Lower leg skin (tissue), 4 donors: ENCODE data around the gene TMEM222. TPM values are rescaled to one million over a fixed set of nuclear protein-coding genes. Genes with fewer than 3 reads are reported as not detected.

Experiments
- DNase-seq, 2 donors: peaks; one replicate each; pipeline ENCODE4 v3.0.0-alpha.2; 2019; ENCODE audit warnings: low spot score in 2 of 2
- H3K4me3 ChIP-seq: fragments of 200-600 bp; sonication (generic); 2 replicates; pipeline ENCODE4 v1.5.1; 2017; ENCODE audit warnings: mild to moderate bottlenecking, low read depth; ENCODE audit not compliant: poor library complexity, severe bottlenecking
- POLR2A ChIP-seq, 2 donors: fragments of 450-650 bp; IDR thresholded peaks; one replicate each; pipeline ENCODE4 v1.6.1; 2016 to 2017; ENCODE audit warnings: antibody characterized with exemption in 2 of 2, mild to moderate bottlenecking in 1 of 2, moderate library complexity in 1 of 2
- WGBS, 2 donors: methylation state at CpG; one replicate each; pipeline ENCODE4 v1.1.5; 2018; 5-methylcytosine and 5-hydroxymethylcytosine counted together
- intact Hi-C: fragments of 100-400 bp; cut with DNase I; formaldehyde crosslinking; loops from one replicate; pipeline ENCODE4 v1.15.0; 2023; ENCODE audit warnings: low total_unique reads
- total RNA-seq, 4 donors: library from RNA; depleted of rRNA; stranded (reverse); fragments of >200 nt; gene quantifications; one replicate each; pipeline ENCODE4 v1.1.0, GENCODE V29; 2016
- TF ChIP-seq, protein P1 (sequence below), 3 donors: fragments of 450-650 bp; IDR thresholded peaks; one replicate each; pipeline ENCODE4 v1.5.1; 2016; ENCODE audit warnings: antibody characterized with exemption in 3 of 3, mild to moderate bottlenecking in 3 of 3, moderate library complexity in 2 of 3

Gene TMEM222
- total RNA-seq, 4 donors from 2014 or later, result 24.3 to 35.2 (median 28.7) TPM

DNA sequence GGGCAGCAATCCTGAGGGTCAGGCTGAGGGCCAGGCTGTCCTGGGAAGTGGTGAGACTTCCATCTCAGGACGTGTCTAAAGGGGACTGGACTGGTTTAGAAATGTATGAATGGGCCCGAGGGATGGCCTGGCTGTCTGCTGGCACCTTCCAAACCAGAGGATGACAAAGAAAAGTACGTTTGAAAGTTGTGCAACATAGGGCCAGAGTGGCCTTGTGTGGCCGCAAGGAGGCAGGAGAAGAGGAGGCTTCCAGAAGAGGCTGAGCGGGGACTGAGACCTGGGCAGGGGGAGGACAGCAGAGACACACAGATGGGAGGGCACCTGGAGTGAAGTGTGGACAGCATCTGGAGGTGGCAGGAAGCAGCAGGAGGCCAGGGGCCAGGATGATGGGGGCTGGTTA is 17.2 kb downstream of the TMEM222 start:
- intact Hi-C loops, result loop anchor here (10.0 kb wide), 1 partner anchor 46 kb away; the partner anchor contains the start of gene CD164L2
- no peak for DNase-seq
- TF ChIP-seq, protein P1, sequence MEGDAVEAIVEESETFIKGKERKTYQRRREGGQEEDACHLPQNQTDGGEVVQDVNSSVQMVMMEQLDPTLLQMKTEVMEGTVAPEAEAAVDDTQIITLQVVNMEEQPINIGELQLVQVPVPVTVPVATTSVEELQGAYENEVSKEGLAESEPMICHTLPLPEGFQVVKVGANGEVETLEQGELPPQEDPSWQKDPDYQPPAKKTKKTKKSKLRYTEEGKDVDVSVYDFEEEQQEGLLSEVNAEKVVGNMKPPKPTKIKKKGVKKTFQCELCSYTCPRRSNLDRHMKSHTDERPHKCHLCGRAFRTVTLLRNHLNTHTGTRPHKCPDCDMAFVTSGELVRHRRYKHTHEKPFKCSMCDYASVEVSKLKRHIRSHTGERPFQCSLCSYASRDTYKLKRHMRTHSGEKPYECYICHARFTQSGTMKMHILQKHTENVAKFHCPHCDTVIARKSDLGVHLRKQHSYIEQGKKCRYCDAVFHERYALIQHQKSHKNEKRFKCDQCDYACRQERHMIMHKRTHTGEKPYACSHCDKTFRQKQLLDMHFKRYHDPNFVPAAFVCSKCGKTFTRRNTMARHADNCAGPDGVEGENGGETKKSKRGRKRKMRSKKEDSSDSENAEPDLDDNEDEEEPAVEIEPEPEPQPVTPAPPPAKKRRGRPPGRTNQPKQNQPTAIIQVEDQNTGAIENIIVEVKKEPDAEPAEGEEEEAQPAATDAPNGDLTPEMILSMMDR (IDR thresholded peaks at IDR 0.05), result no peak
- TF ChIP-seq POLR2A (IDR thresholded peaks at IDR 0.05), result no peak
- 59 to 61% methylated on average over 5 of the region's 5 CpGs for WGBS, 2 donors
- H3K4me3 ChIP-seq, result no peak overlapping the region

DNA sequence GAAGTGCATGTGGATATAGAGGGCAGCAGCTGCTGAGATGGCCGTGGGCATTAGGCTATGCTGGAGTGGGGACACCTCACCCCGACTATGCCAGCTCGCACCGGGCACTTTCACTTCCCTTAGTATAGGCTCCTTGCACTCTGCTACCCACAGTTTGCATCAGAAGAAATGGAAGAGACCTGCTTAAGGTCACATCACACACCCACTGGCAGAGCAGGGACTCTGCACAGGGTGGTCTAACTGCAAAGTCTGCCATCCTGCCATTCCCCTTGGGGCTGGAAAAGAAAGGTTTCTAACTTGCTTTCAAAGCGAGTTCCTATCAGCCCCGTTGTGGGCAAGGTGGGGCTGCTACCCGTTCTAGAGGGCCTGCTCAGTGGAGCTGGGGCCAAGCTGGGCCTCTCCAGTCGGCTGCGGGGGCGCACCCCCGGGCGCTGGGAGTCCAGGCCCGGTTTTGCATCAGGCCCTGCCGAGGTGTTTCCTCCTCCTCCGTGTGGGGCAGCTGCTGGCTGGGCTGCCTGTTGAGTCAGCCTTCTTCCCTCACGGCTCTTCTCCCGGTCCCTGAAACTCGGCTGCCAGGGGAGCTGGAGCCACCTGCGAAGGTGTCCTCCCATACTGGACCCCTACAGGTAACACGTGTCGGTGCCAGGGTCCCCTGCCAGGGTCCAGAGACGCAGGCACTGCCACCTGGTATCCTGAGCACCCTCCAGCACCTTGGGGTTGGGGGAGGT is 19.7 kb downstream of the TMEM222 start, which contains the start of gene SYTL1:
Gene SYTL1 (plus strand): TSS at position 498 of the 728 bp plus-strand sequence. CDS start 3,313 bp downstream, outside the sequence.
- peak within 1 kb of the TSS; percentile 11 for H3K4me3 ChIP-seq
- intact Hi-C loops, result no loop called here
- DNase-seq, result no peak
- TF ChIP-seq, protein P1 (IDR thresholded peaks at IDR 0.05), result no peak
- TF ChIP-seq POLR2A (IDR thresholded peaks at IDR 0.05), result no peak
- WGBS, 2 donors, result 23 to 32% methylated on average over 13 to 17 of the region's 22 CpGs

DNA sequence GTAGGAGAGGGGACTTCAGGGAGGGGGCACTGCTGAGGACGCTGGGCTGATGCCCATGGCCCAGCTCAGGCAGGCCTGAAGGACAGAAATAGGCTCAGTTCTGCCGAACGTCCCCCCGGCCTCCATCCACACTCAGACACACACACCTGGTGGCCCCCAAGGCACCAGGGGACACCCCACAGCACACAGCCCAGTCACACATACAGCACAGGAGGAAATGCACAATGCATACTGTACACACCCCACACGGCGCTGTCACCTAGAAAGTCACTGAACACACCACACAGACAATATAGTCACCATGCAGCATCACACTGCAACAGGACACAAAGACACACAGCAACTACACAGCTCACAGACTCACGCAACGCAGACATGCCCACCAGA is 20.4 kb downstream of the TMEM222 start:
- TF ChIP-seq, protein P1 (IDR thresholded peaks at IDR 0.05), result no peak
- no peak for TF ChIP-seq POLR2A (IDR thresholded peaks at IDR 0.05)
- no peak for DNase-seq
- peak overlapping the region; percentile 11 for H3K4me3 ChIP-seq
- 49 to 54% methylated on average over 6 to 8 of the region's 8 CpGs for WGBS, 2 donors
- intact Hi-C loops, result no loop called here

DNA sequence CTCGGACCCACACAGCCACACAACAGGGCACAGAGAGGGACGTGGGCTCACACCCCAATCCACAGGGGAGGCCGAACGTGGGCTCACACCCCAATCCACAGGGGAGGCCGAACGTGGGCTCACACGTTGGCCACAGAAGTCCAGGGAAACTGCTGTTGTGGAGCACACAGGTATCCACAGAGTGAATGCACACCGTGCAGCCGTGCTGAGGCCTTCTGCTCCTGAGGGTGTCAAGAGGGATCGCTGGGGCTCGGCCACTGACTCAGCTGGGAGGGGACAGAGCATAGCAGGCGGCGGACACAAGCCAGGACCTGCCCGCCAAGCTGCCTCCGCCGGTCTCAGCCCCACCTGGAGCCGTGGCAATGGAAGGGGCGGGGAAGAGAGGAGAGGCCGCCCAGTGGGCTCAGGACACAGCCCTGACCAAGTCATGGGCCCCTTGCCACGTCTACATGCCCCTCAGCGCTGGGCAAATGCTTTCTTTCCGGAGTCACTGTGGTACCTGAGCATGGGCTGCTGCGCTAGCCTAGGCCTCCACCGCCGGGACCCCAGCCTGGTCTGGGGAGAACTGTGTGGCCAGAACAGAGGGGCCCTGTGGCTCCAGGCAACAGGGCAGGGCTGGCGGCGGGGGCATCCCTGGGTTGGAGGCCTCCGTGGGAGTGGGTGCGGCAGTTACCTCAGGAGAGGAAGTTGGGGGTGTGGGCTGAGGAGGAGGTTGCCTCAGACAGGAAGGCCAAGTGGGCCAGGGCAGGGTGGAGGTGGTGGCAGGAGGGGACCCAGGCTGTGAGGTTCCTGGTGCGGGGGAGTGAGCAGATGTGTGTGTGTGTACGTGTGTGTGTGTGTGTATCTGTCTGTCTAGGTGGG is 21.0 kb downstream of the TMEM222 start:
- TF ChIP-seq, protein P1 (IDR thresholded peaks at IDR 0.05), result no peak
- no peak for TF ChIP-seq POLR2A (IDR thresholded peaks at IDR 0.05)
- 40 to 42% methylated on average over 16 to 31 of the region's 31 CpGs for WGBS, 2 donors
- no peak for DNase-seq
- peak overlapping the region; percentile 12 for H3K4me3 ChIP-seq
- intact Hi-C loops, result no loop called here

DNA sequence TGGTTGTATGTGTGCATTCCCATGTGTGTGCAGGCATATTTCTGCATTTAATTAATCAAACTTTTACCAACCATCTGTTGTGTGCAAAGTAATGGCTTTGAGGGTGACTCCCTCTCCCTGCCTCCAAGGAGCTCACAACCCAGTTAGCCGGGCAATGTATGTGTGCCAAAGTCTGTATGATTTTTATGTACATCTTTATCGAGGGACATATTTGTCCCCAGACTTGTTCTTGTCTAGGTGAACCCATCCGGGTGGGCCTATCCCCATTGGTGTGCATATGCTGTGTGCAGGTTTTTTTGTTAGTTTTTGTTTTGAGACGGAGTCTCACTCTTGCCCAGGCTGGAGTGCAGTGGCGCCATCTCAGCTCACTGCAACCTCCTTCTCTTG is 21.7 kb downstream of the TMEM222 start:
- no peak overlapping the region for H3K4me3 ChIP-seq
- 40 to 49% methylated on average over 5 of the region's 5 CpGs for WGBS, 2 donors
- TF ChIP-seq POLR2A (IDR thresholded peaks at IDR 0.05), result no peak
- TF ChIP-seq, protein P1 (IDR thresholded peaks at IDR 0.05), result no peak
- intact Hi-C loops, result no loop called here
- DNase-seq, result no peak
